Measurements from ENCODE around the gene FCRLB.
"Not testable (repeated sequence)": the region's sequence is repeated elsewhere in the genome, so short reads cannot be mapped to it uniquely, and the experiment has no call there.

Gene FCRLB, protein sequence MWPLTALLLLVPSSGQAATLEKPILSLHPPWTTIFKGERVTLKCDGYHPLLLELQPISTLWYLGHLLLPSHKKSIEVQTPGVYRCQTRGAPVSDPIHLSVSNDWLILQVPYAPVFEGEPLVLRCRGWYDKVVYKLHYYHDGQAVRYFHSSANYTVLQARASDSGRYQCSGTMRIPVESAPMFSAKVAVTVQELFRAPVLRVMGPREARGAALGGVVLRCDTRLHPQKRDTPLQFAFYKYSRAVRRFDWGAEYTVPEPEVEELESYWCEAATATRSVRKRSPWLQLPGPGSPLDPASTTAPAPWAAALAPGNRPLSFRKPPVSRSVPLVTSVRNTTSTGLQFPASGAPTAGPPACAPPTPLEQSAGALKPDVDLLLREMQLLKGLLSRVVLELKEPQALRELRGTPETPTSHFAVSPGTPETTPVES

DNA sequence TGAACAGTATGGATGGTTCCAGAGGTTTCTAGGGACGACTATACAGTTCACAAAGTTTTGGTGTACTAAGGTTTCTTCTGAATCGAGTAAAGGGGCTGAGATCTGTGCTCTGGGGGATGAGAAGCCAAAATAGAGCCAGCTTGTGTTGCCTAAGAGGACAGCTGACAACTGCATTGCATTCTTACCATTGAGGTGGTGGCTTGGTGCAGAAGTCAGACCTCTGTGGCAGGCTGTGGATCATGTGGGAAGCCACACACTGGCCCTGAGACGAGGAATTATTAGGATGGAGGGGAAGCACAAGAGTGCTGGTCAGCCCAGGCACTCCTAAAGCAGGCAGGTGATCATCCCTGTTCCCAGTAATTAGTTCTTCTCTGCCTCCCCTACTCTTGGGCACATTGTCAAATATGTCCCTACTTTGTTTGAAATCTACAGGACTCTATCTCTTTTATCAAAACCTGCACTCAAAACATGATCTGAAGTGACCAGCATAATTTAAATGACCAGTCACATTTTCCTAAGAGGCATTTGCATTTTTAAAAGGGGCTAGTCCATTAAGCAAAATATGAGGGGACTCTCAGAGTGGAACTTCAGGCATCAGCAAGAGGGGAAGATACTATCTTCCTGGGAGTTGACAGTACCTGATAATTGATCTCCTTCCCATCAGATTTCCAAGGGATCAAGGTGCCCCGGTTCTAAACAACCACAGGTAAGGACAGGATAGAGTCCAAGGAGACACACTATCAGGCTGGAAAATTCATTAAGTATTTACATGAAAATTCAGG, at the start of gene FCRLB:
Gene FCRLB, plus strand, starts transcription at position 589 of the 782 bp plus-strand sequence. CDS start 1,129 bp downstream, outside the sequence.
- DNase-seq, result no peak

- DNase-seq, result not testable (repeated sequence)
These were observed 47.9 kb upstream of the FCRLB start for GRCh38 chr1:161673437-161673836.

- DNase-seq, result not testable (repeated sequence)
These were observed 46.9 kb upstream of the FCRLB start for GRCh38 chr1:161674447-161674846.

GRCh38 chr1:161674908-161675307, 46.4 kb upstream of the FCRLB start:
- DNase-seq, result not testable (repeated sequence)

DNA sequence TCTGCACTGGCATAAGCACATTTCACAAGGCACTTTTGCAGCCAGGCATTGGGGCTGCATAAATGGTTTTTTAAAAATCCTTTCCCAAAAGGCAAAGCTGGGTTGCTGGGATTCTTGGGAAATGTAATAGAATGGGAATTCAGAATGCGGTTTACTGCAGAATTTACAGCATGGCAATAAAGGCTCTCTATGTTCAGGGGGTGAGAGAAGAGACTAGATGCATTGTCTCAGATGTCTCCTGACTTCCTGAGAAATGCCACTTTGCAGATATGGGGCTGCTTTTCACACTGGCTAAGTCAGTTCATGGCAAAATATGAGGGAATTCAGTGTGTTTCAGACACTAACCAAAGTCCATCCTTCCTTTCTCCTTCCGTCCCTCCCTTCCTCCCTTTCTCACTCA, 44.9 kb upstream of the FCRLB start:
- DNase-seq, result no peak

- no peak for DNase-seq
These were observed 44.2 kb upstream of the FCRLB start for GRCh38 chr1:161676958-161677689.

GRCh38 chr1:161678500-161678899, 42.8 kb upstream of the FCRLB start:
- no peak for DNase-seq

GRCh38 chr1:161681879-161682278, 39.5 kb upstream of the FCRLB start:
- DNase-seq, result no peak

GRCh38 chr1:161688946-161689345, 32.4 kb upstream of the FCRLB start:
- no peak for DNase-seq

DNA sequence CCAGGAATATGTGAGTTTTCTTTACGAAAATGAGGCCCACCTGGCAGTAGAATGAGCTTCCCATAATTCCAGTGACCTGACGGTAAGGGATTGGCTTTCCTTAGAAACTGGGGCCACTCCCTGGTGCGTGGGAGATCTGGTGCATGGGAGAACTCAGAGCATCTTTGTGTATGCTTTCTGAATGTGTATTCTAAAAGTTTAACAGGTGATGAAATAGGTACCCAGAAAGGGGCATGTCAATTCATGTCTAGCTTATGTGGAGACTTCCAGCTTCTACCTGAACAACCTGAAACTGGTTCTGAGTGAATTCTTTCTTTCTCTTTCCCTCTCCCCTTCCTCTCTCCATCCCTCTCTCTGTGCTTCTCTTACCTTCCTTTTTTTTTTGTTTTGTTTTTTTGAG, 29.5 kb upstream of the FCRLB start:
- DNase-seq, result no peak

DNA sequence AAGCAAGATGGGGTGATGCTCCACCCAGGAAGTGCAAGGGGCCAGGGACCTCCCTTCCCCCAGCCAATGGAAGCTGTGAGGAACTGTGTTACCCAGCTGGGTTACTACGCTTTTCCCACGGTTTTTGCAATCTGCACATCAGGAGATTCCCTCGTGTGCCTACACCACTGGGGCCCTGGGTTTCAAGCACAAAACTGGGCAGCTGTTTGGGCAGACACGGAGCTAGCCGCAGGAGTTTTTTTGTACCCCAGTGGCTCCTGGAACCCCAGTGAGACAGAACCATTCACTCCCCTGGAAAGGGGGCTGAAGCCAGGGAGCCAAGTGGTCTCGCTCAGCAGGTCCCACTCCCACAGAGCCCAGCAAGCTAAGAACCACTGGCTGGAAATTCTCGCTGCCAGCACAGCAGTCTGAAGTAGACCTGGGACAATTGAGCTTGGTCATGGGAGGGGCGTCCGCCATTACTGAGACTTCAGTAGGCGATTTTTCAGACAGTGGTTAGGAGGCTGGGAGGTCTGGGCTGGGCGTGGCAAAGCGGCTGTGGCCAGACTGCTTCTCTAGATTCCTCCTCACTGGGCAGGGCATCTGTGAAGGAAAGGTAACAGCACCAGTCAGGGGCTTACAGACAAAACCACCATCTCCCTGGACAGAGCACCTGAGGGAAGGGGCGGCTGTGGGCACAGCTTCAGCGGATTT, 28.2 kb upstream of the FCRLB start:
- not testable (repeated sequence) for DNase-seq

DNA sequence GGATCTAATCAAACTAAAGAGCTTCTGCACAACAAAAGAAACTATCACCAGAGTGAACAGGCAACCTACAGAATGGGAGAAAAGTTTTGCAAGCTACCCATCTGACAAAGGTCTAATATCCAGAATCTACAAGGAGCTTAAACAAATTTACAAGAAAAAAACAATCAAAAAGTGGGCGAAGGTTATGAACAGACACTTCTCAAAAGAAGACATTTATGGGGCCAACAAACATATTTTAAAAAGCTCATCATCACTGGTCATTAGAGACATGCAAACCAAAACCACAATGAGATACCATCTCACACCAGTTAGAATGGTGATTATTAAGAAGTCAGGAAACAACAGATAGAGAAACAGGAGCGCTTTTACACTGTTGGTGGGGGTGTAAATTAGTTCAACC, 23.0 kb upstream of the FCRLB start:
- DNase-seq, result not testable (repeated sequence)

DNA sequence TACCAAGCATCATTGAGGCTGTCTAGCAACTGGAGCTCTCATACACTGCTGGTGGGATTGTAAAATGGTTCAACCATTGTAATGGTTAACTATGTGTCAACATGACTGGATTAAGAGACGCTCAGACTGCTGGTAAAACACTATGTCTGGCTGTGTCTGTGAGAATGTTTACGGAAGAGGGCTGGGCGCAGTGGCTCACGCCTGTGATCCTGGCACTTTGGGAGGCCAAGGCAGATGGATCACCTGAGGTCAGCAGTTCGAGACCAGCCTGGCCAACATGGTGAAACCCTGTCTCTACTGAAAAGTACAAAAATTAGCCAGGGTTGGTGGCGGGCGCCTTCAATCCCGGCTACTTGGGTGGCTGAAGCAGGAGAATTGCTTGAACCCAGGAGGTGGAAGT, 19.1 kb upstream of the FCRLB start:
- DNase-seq, result no peak

DNA sequence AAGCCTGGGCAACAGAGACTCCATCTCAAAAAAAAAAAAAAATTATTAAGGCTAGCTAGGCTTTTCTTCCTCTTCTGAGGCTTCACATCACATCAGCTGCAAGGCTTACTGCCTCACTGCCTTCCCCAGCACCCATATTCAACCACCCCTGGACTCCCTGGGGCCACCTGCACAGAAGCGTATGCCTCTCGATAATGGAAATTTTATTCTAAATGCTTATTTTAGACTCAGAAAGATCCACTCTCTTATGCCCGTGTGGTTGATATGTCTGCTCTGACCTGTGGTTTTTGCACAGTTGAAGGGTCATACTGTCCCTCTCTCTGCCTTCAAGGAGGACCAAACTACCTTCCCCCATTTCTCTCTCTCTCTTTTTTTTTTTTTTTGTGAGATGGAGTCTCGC, 15.8 kb upstream of the FCRLB start:
- DNase-seq, result peak in 1 of 2 donors; percentile 43

DNA sequence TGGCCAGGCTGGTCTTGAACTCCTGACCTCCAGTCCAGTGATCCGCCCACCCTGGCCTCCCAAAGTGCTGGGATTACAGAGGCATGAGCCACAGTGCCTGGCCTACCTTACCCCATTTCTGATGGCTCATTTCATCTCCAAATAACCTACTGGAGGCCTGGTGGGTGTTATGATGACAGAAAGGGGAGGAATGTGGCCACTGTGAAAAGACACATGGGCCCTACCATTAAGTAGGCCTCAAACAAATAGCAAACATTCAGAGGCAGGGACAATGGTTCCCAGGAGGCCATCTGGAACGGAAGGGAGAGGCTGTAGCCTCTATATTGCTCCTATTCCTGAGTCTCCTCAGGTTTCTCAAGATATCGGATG, 15.2 kb upstream of the FCRLB start:
- no peak for DNase-seq

GRCh38 chr1:161706482-161707347, 14.6 kb upstream of the FCRLB start, which contains the start of gene FCRLA:
TSS of gene FCRLA (plus strand) at chr1:161707229. CDS start at chr1:161707265, 36 bp downstream.
- DNase-seq, result no peak

DNA sequence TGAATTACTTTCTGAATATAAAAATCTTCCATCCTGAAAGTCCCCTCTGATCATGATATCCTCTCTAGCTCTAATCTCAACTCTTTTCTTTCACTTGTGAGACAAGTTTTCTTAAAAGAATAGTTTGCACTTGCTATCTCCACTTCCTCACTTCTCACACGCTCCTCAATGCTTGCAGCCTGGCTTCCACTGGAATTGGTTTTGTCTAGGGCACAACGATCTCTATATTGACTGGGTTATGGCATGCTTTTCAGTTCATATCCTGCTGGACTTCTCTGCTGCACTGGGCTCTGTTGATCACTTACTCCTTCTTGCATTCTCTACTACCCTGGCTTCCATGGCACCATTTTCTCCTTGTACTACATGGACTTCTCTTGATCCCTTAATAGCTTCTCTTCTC, 13.8 kb upstream of the FCRLB start:
- no peak for DNase-seq

- DNase-seq, result no peak
These were observed 12.0 kb upstream of the FCRLB start for GRCh38 chr1:161709373-161709772.

DNA sequence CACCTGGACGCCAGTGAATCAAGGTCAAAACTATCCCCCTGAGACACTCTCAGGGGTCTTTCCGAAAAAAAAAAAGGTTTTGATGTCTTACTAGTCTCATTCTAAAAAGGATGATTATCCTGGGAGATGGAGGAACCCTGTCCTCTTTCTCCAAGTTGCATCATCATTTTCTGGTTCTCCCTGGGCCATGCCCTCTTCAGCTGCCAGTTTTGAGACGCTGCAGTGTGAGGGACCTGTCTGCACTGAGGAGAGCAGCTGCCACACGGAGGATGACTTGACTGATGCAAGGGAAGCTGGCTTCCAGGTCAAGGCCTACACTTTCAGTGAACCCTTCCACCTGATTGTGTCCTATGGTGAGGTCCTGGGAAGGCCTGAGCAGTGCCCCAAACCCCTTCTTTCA, 10.8 kb upstream of the FCRLB start:
- DNase-seq, result no peak

GRCh38 chr1:161718559-161719324, 2.6 kb upstream of the FCRLB start:
- DNase-seq, result no peak

DNA sequence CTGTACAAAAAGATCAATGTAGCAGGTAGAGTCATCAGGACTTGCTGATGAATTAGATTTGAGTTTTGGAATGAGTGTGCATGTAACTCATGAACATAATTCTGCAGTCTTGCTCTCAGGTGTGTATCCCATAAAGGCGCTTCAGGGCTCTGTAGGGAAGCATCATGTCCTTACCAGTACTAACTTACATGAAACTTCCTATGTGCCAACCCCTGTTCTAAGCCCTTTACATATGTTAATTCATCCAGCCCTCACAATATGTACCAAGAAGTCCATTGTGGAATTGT, 2.1 kb upstream of the FCRLB start:
- no peak for DNase-seq

All from CD4-positive, alpha-beta T cell treated with Interleukin-4 for 1 hour (primary cell).